Measurements from ENCODE around the gene SHANK3.

Gene SHANK3

GRCh38 chr22:50702821-50703725, 30.4 kb downstream of the SHANK3 start:
- TF ChIP-seq CTCF (IDR thresholded peaks at IDR 0.05; ENCODE audit: insufficient read depth, missing control alignments), result no peak
- DNase-seq (ENCODE audit: insufficient read length, low spot score), result no peak
- FAIRE-seq, result no peak

- FAIRE-seq, result no peak
- no peak for DNase-seq (ENCODE audit: insufficient read length, low spot score)
- no peak for TF ChIP-seq CTCF (IDR thresholded peaks at IDR 0.05; ENCODE audit: insufficient read depth, missing control alignments)
Measured at GRCh38 chr22:50703726-50704509, 31.3 kb downstream of the SHANK3 start.

- no peak for DNase-seq (ENCODE audit: insufficient read length, low spot score)
Measured at GRCh38 chr22:50704510-50705218, 32.0 kb downstream of the SHANK3 start.

GRCh38 chr22:50705219-50705691, 32.6 kb downstream of the SHANK3 start:
- DNase-seq (ENCODE audit: insufficient read length, low spot score) (no peak), FAIRE-seq (no peak)
- TF ChIP-seq CTCF (IDR thresholded peaks at IDR 0.05; ENCODE audit: insufficient read depth, missing control alignments), result no peak

More at GRCh38 chr22:50704510-50705218, 32.0 kb downstream of the SHANK3 start:
- TF ChIP-seq CTCF (IDR thresholded peaks at IDR 0.05; ENCODE audit: insufficient read depth, missing control alignments), result no peak
- no peak for FAIRE-seq

- DNase-seq (ENCODE audit: insufficient read length, low spot score), result no peak
- no peak for TF ChIP-seq CTCF (IDR thresholded peaks at IDR 0.05; ENCODE audit: insufficient read depth, missing control alignments)
- FAIRE-seq, result no peak
Measured at GRCh38 chr22:50705851-50706351, 33.3 kb downstream of the SHANK3 start.

- TF ChIP-seq CTCF (IDR thresholded peaks at IDR 0.05; ENCODE audit: insufficient read depth, missing control alignments), result no peak
Measured at GRCh38 chr22:50706481-50707125, 34.0 kb downstream of the SHANK3 start.

More at GRCh38 chr22:50706481-50707125, 34.0 kb downstream of the SHANK3 start:
- DNase-seq (ENCODE audit: insufficient read length, low spot score), result no peak
- no peak for FAIRE-seq
